Measurements from ENCODE around the gene SMIM10L2A.
"Not testable (repeated sequence)": the region's sequence is repeated elsewhere in the genome, so short reads cannot be mapped to it uniquely, and the experiment has no call there.

The SMIM10L2A gene

GRCh38 chrX:135421932-135422809 is at the start of gene SMIM10L2A:
Gene SMIM10L2A, plus strand, starts transcription at chrX:135421944. Its CDS starts 188 bp downstream, at chrX:135422132.
- no peak for DNase-seq

- DNase-seq = no peak
Observed at GRCh38 chrX:135373357-135373756, 48.4 kb upstream of the SMIM10L2A start.

GRCh38 chrX:135382260-135382659 is 39.5 kb upstream of the SMIM10L2A start:
- DNase-seq = no peak

DNA sequence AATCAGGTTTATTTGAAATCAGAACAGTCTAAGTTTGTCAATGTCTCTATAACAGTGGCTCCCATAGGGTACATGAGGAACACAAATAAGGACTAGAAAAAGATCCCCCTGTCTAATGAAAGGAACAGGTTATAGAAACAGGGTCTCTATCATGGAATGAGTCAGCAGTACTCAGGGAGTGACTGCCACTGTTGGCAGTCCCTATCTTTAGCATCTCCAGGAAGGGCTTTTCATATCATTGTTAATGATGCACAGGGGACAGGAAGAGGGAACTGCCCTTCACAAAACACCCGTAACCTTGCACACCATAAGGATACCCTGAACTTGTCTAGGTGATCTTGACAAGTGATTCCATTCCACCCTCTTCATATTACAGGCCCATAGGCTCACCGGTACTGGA is 38.5 kb upstream of the SMIM10L2A start:
- DNase-seq = no peak

DNA sequence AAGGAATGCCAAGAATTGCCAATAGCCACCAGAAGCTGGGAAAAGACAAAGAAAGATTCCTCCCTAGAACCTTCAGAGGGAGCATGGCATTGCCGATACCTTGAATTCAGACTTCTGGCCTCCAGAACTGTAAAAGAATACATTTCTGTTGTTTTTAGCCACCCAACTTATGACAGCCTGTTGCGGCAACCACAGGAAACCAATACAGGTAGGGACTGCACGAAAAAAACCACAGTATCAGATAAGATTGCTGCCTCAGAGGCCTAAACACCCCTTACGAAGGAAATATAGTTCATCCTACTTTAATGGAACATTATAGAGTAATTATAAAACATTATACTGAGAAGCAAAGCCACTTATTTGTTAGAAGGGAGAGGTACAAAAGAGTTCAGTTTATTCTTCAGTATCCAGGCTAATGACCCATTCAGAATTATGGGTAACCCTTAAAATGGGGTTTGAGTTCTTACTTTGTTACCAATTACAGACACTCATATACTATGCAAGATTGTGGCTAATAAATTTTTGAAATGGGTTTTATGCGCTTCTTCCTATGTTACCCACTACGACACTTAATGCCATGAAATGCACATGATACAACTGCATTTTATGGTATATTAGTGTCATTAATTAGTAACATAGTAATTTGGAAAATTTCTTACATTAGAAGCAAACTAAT is 37.4 kb upstream of the SMIM10L2A start:
- no peak for DNase-seq

- DNase-seq = no peak
Observed at GRCh38 chrX:135388841-135389240, 32.9 kb upstream of the SMIM10L2A start.

- no peak for DNase-seq
Observed at GRCh38 chrX:135389243-135389642, 32.5 kb upstream of the SMIM10L2A start.

DNA sequence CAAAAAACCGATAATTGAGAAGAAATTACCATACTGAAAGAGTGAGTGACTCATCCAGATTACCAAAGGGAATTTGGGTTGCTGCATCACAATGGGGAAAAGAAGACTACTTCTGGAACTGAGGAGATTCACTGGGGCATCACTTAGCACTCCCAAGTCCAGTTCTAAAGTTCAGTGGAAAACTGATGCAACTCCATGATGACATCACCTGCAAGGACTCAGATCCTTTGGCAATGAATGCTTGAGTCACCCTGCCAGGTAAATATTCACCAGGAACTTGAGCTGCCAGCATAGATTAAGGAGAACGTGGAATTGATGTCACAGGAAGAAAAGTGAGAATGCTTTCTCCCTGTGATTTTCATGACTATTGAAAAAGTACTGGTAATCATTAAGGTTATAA is 32.0 kb upstream of the SMIM10L2A start:
- no peak for DNase-seq

- no peak for DNase-seq
Observed at GRCh38 chrX:135391734-135392133, 30.0 kb upstream of the SMIM10L2A start.

- DNase-seq = no peak
Observed at GRCh38 chrX:135393051-135393450, 28.7 kb upstream of the SMIM10L2A start.

GRCh38 chrX:135395064-135395463 is 26.7 kb upstream of the SMIM10L2A start:
- no peak for DNase-seq

DNA sequence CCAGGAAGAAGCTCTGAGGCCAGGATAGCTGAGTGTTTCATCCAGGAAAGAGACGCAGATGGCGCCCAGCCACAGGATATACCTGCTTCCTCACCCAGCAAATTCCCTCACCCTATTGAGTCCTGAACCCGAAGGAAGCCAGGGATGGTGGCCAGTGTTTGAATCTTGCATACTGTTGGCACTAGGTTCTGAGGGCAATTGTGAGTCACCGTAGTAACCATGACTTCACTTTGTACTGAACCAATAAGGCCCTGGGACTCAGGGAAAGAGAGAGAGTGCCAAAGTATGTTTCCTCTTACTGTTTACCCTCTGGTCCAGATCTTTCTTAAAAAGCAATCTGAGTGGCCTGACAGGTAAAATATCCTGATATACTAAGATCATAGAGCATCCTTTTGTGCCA is 25.6 kb upstream of the SMIM10L2A start:
- DNase-seq = no peak

DNA sequence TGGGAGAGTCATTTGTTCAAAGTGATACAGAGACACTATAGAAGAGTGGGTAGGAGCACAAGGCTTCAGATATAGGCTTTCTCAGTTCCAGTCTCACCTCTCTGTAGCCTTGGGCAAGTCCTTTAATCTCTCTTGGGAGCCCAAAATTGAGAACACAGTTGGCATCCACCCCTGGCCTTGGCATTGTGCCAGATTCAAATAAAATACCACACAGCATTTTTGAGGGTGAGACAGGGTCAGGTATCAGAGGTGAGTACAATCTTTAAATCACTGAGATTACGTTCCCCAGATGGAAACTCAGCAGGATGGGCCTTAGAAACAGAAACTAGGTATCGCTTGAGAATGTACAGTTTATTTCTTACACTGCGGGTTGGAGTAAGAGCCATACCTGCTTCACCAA is 25.2 kb upstream of the SMIM10L2A start:
- no peak for DNase-seq

GRCh38 chrX:135397652-135398051 is 24.1 kb upstream of the SMIM10L2A start:
- no peak for DNase-seq

DNA sequence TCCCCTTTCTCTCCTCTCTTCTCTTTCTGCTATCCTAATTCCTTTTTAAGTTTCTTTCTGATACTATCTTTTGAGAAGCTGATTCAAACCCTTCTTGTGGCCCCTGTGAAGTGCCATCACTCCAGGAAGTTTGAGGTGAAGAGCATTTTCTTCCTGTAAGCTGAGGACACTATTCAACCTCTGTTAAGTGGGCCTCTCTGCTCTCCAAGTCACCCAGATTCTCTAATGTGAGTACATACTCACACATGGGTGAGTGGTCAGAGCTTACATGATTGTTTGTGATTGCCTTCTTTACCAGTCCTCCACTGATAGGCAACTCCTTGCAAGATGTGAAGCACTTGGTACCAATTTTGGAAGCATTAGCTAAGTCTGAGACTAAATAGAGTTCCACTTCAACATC is 18.4 kb upstream of the SMIM10L2A start:
- no peak for DNase-seq

- DNase-seq = not testable (repeated sequence)
Observed at GRCh38 chrX:135406428-135406827, 15.3 kb upstream of the SMIM10L2A start.

DNA sequence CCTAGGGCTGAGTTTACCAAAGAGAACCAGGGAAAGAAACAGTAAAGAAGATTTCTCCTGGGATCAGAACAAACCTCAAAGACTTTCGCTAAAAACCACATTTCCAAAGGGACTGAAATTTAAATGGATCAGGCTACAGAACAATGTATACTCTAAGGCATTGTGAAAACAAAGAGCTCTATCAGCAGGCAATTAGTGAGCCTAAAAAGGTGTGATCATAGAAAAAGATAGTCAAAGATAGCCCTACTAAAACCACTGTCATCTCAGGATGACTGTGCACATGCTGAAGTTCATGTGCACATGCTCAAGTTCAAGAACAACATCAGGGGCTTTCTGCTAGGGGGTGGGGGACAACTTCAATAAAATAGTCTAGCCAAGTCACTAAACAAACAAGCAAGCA is 12.9 kb upstream of the SMIM10L2A start:
- no peak for DNase-seq

GRCh38 chrX:135410861-135411627 is 10.7 kb upstream of the SMIM10L2A start:
- DNase-seq = no peak

DNA sequence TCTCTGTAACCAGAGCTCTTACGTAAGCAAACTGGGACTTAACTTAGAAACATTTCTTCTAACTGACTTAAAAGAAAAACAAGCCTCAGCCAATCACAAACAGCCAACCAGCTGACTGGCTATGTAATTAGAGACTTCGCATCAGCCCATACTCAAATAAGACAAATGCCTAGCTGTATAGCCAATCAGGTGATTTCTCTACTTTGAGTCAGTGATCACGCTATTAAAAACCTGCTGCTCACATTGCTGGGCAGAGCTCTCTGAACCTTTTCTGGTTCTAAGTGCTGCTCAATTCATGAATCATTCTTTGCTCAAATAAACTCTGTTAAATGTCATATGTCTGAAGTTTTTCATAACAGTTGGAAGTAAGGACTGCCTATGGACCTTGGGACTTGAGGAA is 9.9 kb upstream of the SMIM10L2A start:
- no peak for DNase-seq

- no peak for DNase-seq
Observed at GRCh38 chrX:135416546-135416945, 5.2 kb upstream of the SMIM10L2A start.

DNA sequence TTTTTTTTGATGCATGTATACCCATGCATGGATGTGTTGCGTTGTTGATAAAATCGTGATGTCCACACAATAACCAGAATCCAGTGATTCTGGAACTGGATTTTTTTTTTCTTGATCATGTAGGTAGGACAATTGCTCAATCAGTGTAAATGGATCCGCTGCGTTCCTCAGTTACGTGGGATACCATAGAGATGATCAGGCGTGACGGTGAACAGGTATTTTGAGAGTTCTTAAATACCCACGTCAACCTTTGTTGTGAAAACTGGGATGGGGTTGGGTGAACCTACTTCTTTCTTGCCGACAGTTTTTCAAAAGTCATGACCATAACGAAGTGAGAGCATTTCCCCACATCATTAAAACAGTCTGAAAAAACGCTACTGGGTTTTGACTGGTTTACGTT is 913 bp upstream of the SMIM10L2A start:
- DNase-seq = no peak

GRCh38 chrX:135421537-135421931 is 210 bp upstream of the SMIM10L2A start:
- peak; percentile 83 to 85 for DNase-seq

GRCh38 chrX:135422810-135423168 is 1.0 kb downstream of the SMIM10L2A start:
- not testable (repeated sequence) for DNase-seq

All from NCI-H1930 (cell line).